PC-9 (cell line): ENCODE data around the gene PLEKHF1.

ENCODE experiments used
- EZH2 ChIP-seq: fragments of 200-600 bp; sonication (generic); IDR thresholded peaks from 2 replicates; pipeline ENCODE4 v1.8.0; 2017; ENCODE audit warnings: antibody characterized with exemption, low read depth
- TF ChIP-seq, protein P1 (sequence below): fragments of 200-600 bp; sonication (generic); conservative IDR thresholded peaks from 2 replicates; pipeline ENCODE4 v1.6.1; 2017; ENCODE audit warnings: mixed run types, antibody characterized with exemption, mild to moderate bottlenecking, moderate library complexity

DNA sequence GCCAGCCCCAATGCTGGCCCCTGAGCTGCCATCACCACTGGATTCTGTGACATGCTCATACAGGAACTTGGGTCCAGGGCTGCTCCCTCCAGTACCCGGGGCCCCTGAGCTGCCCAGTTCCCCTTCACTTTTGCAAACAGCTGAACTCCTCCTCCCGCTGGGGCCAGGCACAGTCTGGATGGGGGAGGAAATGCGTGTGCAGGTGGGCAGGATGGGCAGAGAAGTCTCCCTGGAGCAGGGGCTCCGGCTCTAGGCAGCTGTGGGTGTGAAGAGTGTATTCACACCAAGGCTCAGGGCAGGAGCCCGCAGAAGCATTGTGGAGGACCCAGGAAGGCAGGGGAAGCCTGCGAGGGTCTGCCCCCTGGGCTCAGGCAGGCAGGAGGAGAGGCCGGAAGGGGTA, 46.8 kb upstream of the PLEKHF1 start:
- TF ChIP-seq, protein P1, sequence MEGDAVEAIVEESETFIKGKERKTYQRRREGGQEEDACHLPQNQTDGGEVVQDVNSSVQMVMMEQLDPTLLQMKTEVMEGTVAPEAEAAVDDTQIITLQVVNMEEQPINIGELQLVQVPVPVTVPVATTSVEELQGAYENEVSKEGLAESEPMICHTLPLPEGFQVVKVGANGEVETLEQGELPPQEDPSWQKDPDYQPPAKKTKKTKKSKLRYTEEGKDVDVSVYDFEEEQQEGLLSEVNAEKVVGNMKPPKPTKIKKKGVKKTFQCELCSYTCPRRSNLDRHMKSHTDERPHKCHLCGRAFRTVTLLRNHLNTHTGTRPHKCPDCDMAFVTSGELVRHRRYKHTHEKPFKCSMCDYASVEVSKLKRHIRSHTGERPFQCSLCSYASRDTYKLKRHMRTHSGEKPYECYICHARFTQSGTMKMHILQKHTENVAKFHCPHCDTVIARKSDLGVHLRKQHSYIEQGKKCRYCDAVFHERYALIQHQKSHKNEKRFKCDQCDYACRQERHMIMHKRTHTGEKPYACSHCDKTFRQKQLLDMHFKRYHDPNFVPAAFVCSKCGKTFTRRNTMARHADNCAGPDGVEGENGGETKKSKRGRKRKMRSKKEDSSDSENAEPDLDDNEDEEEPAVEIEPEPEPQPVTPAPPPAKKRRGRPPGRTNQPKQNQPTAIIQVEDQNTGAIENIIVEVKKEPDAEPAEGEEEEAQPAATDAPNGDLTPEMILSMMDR = no peak
- no peak for TF ChIP-seq EZH2
